ENCODE results near the gene HAGHL. TPM values are rescaled to one million over a fixed set of nuclear protein-coding genes. Genes with fewer than 3 reads are reported as not detected.

Gene HAGHL
- polyA plus RNA-seq, 1 donor = 9.1 TPM

- no peaks in the 10 kb centered on the region for H3K36me3 ChIP-seq (ENCODE audit: control insufficient read depth, insufficient read depth, low read length)
- no CpG with 5 or more reads among the region's 9 CpGs for WGBS (ENCODE audit: insufficient coverage, low lambda C conversion rate)
- peaks cover 4% of the 10 kb centered on the region for H3K27me3 ChIP-seq (ENCODE audit: control insufficient read depth, insufficient read depth, low read length)
Observed at GRCh38 chr16:776824-777223, 49.9 kb downstream of the HAGHL start.

GRCh38 chr16:777826-778225 is 50.9 kb downstream of the HAGHL start:
- no peaks in the 10 kb centered on the region for H3K36me3 ChIP-seq (ENCODE audit: control insufficient read depth, insufficient read depth, low read length)
- H3K4me1 ChIP-seq (ENCODE audit: control insufficient read depth, insufficient read depth, low read length) = no peaks in the 10 kb centered on the region
- H3K4me3 ChIP-seq (ENCODE audit: low read length) = no peak overlapping the region
- no peak for DNase-seq
- no peak overlapping the region for H3K27ac ChIP-seq (ENCODE audit: low read length)
- H3K27me3 ChIP-seq (ENCODE audit: control insufficient read depth, insufficient read depth, low read length) = peaks cover 8% of the 10 kb centered on the region
- WGBS (ENCODE audit: insufficient coverage, low lambda C conversion rate) = no CpG with 5 or more reads among the region's 16 CpGs
- H3K9me3 ChIP-seq (ENCODE audit: control insufficient read depth, low read depth, low read length) = no peaks in the 10 kb centered on the region

More at GRCh38 chr16:776824-777223, 49.9 kb downstream of the HAGHL start:
- Histone ChIP-seq H3K4me3 (ENCODE audit: low read length) (no peak overlapping the region), H3K27ac (ENCODE audit: low read length) (no peak overlapping the region), H3K9me3 (ENCODE audit: control insufficient read depth, low read depth, low read length) (no peaks in the 10 kb centered on the region), H3K4me1 (ENCODE audit: control insufficient read depth, insufficient read depth, low read length) (no peaks in the 10 kb centered on the region)
- DNase-seq = no peak

GRCh38 chr16:778447-778846 is 51.5 kb downstream of the HAGHL start:
- Histone ChIP-seq H3K9me3 (ENCODE audit: control insufficient read depth, low read depth, low read length) (no peaks in the 10 kb centered on the region), H3K4me3 (ENCODE audit: low read length) (no peak overlapping the region), H3K4me1 (ENCODE audit: control insufficient read depth, insufficient read depth, low read length) (no peaks in the 10 kb centered on the region), H3K27me3 (ENCODE audit: control insufficient read depth, insufficient read depth, low read length) (peaks cover 8% of the 10 kb centered on the region), H3K36me3 (ENCODE audit: control insufficient read depth, insufficient read depth, low read length) (no peaks in the 10 kb centered on the region), H3K27ac (ENCODE audit: low read length) (no peak overlapping the region)
- no peak for DNase-seq
- WGBS (ENCODE audit: insufficient coverage, low lambda C conversion rate) = no CpG with 5 or more reads among the region's 11 CpGs

- Histone ChIP-seq H3K4me1 (ENCODE audit: control insufficient read depth, insufficient read depth, low read length) (no peaks in the 10 kb centered on the region), H3K9me3 (ENCODE audit: control insufficient read depth, low read depth, low read length) (no peaks in the 10 kb centered on the region), H3K4me3 (ENCODE audit: low read length) (no peak overlapping the region), H3K27me3 (ENCODE audit: control insufficient read depth, insufficient read depth, low read length) (peaks cover 8% of the 10 kb centered on the region), H3K27ac (ENCODE audit: low read length) (no peak overlapping the region), H3K36me3 (ENCODE audit: control insufficient read depth, insufficient read depth, low read length) (no peaks in the 10 kb centered on the region)
- 100% methylated on average over 1 of the region's 6 CpGs for WGBS (ENCODE audit: insufficient coverage, low lambda C conversion rate)
- DNase-seq = no peak
Observed at GRCh38 chr16:778909-779527, 52.1 kb downstream of the HAGHL start.

Other genes starting within 250 kb of the HAGHL start
- gene CAPN15, start 199.4 kb upstream of the HAGHL start, polyA plus RNA-seq = 45.6 TPM
- gene PRR35, start 166.7 kb upstream of the HAGHL start, polyA plus RNA-seq = not detected
- gene NHLRC4, start 160.1 kb upstream of the HAGHL start, polyA plus RNA-seq = 2.0 TPM
- gene PIGQ, start 157.1 kb upstream of the HAGHL start, polyA plus RNA-seq = 23.6 TPM
- 27.1 TPM for gene RAB40C, start 137.0 kb upstream of the HAGHL start, polyA plus RNA-seq
- gene WFIKKN1, start 96.1 kb upstream of the HAGHL start, polyA plus RNA-seq = 1.6 TPM
- 59.1 TPM for gene METTL26, start 90.8 kb upstream of the HAGHL start, polyA plus RNA-seq
- 43.3 TPM for gene MCRIP2, start 85.3 kb upstream of the HAGHL start, polyA plus RNA-seq
- 43.9 TPM for gene WDR90, start 77.7 kb upstream of the HAGHL start, polyA plus RNA-seq
- gene RHOT2, start 59.0 kb upstream of the HAGHL start, polyA plus RNA-seq = 105 TPM
- 2.6 TPM for gene RHBDL1, start 51.4 kb upstream of the HAGHL start, polyA plus RNA-seq
- 65.9 TPM for gene STUB1, start 46.7 kb upstream of the HAGHL start, polyA plus RNA-seq
- gene JMJD8, start 42.8 kb upstream of the HAGHL start, polyA plus RNA-seq = 38.9 TPM
- 10.5 TPM for gene WDR24, start 36.7 kb upstream of the HAGHL start, polyA plus RNA-seq
- gene FBXL16, start 21.3 kb upstream of the HAGHL start, polyA plus RNA-seq = 3.8 TPM
- 18.9 TPM for gene METRN, start 12.0 kb upstream of the HAGHL start, polyA plus RNA-seq
- gene ANTKMT, start 6.0 kb upstream of the HAGHL start, polyA plus RNA-seq = 23.0 TPM
- 1.9 TPM for gene CCDC78, start 663 bp upstream of the HAGHL start, polyA plus RNA-seq
- gene CIAO3, start 13.9 kb downstream of the HAGHL start, polyA plus RNA-seq = 31.3 TPM
- 62.0 TPM for gene MSLN, start 33.6 kb downstream of the HAGHL start, polyA plus RNA-seq
- gene RPUSD1, start 61.3 kb downstream of the HAGHL start, polyA plus RNA-seq = 18.0 TPM
- gene CHTF18, start 61.5 kb downstream of the HAGHL start, polyA plus RNA-seq = 19.1 TPM
- 0.81 TPM for gene GNG13, start 73.6 kb downstream of the HAGHL start, polyA plus RNA-seq
- 17.2 TPM for gene LMF1, start 243.9 kb downstream of the HAGHL start, polyA plus RNA-seq

Data from large intestine (tissue), 3 donors.